Calu3 (cell line): ENCODE data around the gene MAGEA2B. TPM values are rescaled to one million over a fixed set of nuclear protein-coding genes. Genes with fewer than 3 reads are reported as not detected.
"Not testable (repeated sequence)": the region's sequence is repeated elsewhere in the genome, so short reads cannot be mapped to it uniquely, and the experiment has no call there.

ENCODE experiments used
- BruUV-seq: library from RNA; stranded (reverse); fragments of 400-500 nt; replicated peaks from 2 replicates; lab custom pipeline; 2021; lab: Mats Ljungman, UMichigan
- CTCF ChIA-PET: fragments of 300-600 bp; sonication (Branson Sonifier 250); formaldehyde crosslinking; loops from one replicate; lab custom pipeline; 2022; ENCODE audit warnings: antibody characterized with exemption; lab: Charles Lee
- DNase-seq: peaks from one replicate; pipeline ENCODE4 v3.0.0; 2022
- H3K27ac Mint-ChIP-seq: one replicate; pipeline ENCODE4 v1.8.0; 2022; ENCODE audit warnings: mixed read lengths; ENCODE audit not compliant: unreplicated experiment
- H3K27me3 Mint-ChIP-seq: one replicate; pipeline ENCODE4 v1.8.0; 2022; ENCODE audit warnings: mixed read lengths; ENCODE audit not compliant: unreplicated experiment
- H3K36me3 Mint-ChIP-seq: one replicate; pipeline ENCODE4 v1.8.0; 2022; ENCODE audit warnings: mild to moderate bottlenecking, moderate library complexity, mixed read lengths; ENCODE audit not compliant: insufficient read depth, unreplicated experiment
- H3K4me1 Mint-ChIP-seq: one replicate; pipeline ENCODE4 v1.8.0; 2022; ENCODE audit warnings: mild to moderate bottlenecking, low read depth, mixed read lengths; ENCODE audit not compliant: unreplicated experiment
- H3K4me3 Mint-ChIP-seq: one replicate; pipeline ENCODE4 v1.8.0; 2022; ENCODE audit warnings: mild to moderate bottlenecking, low read depth, moderate library complexity, mixed read lengths; ENCODE audit not compliant: unreplicated experiment
- H3K9me3 Mint-ChIP-seq: one replicate; pipeline ENCODE4 v1.8.0; 2022; ENCODE audit warnings: low read depth, mixed read lengths; ENCODE audit not compliant: unreplicated experiment
- intact Hi-C: fragments of 100-400 bp; cut with micrococcal nuclease; formaldehyde crosslinking; loops from one replicate; pipeline ENCODE4 v1.10.0; 2022; ENCODE audit not compliant: unreplicated experiment
- total RNA-seq: library from RNA; stranded (reverse); gene quantifications from 2 replicates; pipeline ENCODE4 v1.2.3, GENCODE V29; 2022

The MAGEA2B gene
- total RNA-seq, 1 experiment from 2014 or later = not detected

- H3K4me3 Mint-ChIP-seq, H3K27me3 Mint-ChIP-seq, H3K27ac Mint-ChIP-seq, H3K9me3 Mint-ChIP-seq, DNase-seq, BruUV-seq, intact Hi-C loops, H3K36me3 Mint-ChIP-seq, H3K4me1 Mint-ChIP-seq: not testable (repeated sequence)
- CTCF ChIA-PET = interaction anchor here (0.6 kb wide), 1 partner anchor 136 kb away, joined by 3 read pairs; no protein-coding TSS in a partner anchor
Observed at GRCh38 chrX:152766562-152766961, 52.1 kb downstream of the MAGEA2B start.

Other genes starting within 250 kb of the MAGEA2B start
- gene GABRQ, start 76.7 kb upstream of the MAGEA2B start, total RNA-seq = not detected in 2 replicates
- not detected in 2 replicates for gene MAGEA3, start 15.8 kb upstream of the MAGEA2B start, total RNA-seq
- not detected in 2 replicates for gene CSAG2, start 5.4 kb upstream of the MAGEA2B start, total RNA-seq
- not detected in 2 replicates for gene CSAG1, start 19.1 kb downstream of the MAGEA2B start, total RNA-seq
- not detected in 2 replicates for gene MAGEA12, start 19.1 kb downstream of the MAGEA2B start, total RNA-seq
- not detected in 2 replicates for gene MAGEA2, start 39.2 kb downstream of the MAGEA2B start, total RNA-seq
- not detected in 2 replicates for gene CSAG3, start 44.6 kb downstream of the MAGEA2B start, total RNA-seq
- gene MAGEA6, start 55.1 kb downstream of the MAGEA2B start, total RNA-seq = not detected in 2 replicates
- gene CETN2, start 116.1 kb downstream of the MAGEA2B start, total RNA-seq = 38.5 and 40.2 TPM in 2 replicates
- gene NSDHL, start 116.4 kb downstream of the MAGEA2B start, total RNA-seq = 36.5 and 38.1 TPM in 2 replicates
- gene ZNF185, start 183.4 kb downstream of the MAGEA2B start, total RNA-seq = 24.3 and 25.2 TPM in 2 replicates